ENCODE measurements around the gene TWF1. TPM values are rescaled to one million over a fixed set of nuclear protein-coding genes. Genes with fewer than 3 reads are reported as not detected.

The TWF1 gene
- total and polyA plus RNA-seq, 2 donors (not counting 3 experiments of a cell fraction or from before 2014, with no cell fraction given): 23.8 to 75.5 TPM

DNA sequence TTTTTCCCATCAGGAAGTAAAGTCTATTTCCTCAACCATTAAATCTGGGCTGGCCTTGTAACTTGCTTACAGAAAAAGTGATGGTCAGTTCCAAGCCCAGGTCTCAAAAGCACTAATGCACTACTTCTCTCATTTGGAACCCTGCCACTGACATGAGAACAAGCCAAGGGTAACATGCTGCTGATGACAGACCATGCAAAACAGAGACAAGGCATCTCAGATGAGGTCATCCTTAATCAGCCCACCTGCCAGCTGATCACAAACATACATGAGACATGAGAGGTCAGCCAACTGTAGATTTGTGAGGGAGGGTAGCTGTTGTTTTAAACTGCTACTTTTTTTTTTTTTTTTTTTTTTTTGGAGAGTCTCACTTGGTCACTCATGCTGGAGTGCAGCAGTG is 16.2 kb downstream of the TWF1 start:
- H3K36me3 ChIP-seq (ENCODE audit: control insufficient read depth in 2 of 2, extremely low read depth in 1 of 2, insufficient read depth in 2 of 2, low read length in 2 of 2): peaks cover 2 to 3% of the 10 kb centered on the region in 2 experiments
- intact Hi-C loops (cut with micrococcal nuclease): no loop called here
- no peak overlapping the region for H3K4me3 ChIP-seq (replicated peaks in 1 of 3; ENCODE audit: insufficient read depth in 1 of 3, low read depth in 1 of 3, low read length in 3 of 3)
- H4K20me1 ChIP-seq (replicated peaks; ENCODE audit: control insufficient read depth, extremely low read depth, insufficient read depth, low read length): no peaks in the 10 kb centered on the region
- H3K27ac ChIP-seq (ENCODE audit: insufficient read depth, low read depth, low read length): no peak overlapping the region
- H3K9me1 ChIP-seq (replicated peaks; ENCODE audit: control insufficient read depth, extremely low read depth, insufficient read depth, low read length): no peaks in the 10 kb centered on the region
- POLR2A ChIA-PET: no interaction called here
- dilution Hi-C loops (cut with MboI; ENCODE audit: extremely low pct_ligation_motif_present, low sequenced_read_pairs): no loop called here
- CTCF ChIA-PET: no interaction called here
- H3K4me1 ChIP-seq (ENCODE audit: control insufficient read depth, extremely low read depth, insufficient read depth, low read length): no peaks in the 10 kb centered on the region
- TF ChIP-seq MYC (IDR thresholded peaks at IDR 0.05; ENCODE audit: low read depth, low read length) (no peak), POLR2AphosphoS5 (IDR thresholded peaks at IDR 0.05; ENCODE audit: insufficient read depth, low read depth, low read length) (no peak), GATA2 (IDR thresholded peaks at IDR 0.05; ENCODE audit: insufficient read depth, insufficient read length, low read depth, low read length) (no peak), MAX (IDR thresholded peaks at IDR 0.05; ENCODE audit: insufficient read depth, insufficient read length) (no peak), POLR2A (IDR thresholded peaks at IDR 0.05; ENCODE audit: low read depth, low read length) (no peak), EZH2 (IDR thresholded peaks at IDR 0.05; ENCODE audit: borderline replicate concordance, low read depth, low read length, severe bottlenecking) (no peak), FOS (IDR thresholded peaks at IDR 0.05; ENCODE audit: borderline replicate concordance, insufficient read depth, low read length) (no peak), JUN (IDR thresholded peaks at IDR 0.05; ENCODE audit: borderline replicate concordance, insufficient read depth, insufficient read length, low read depth) (no peak)
- TF ChIP-seq, protein P1, sequence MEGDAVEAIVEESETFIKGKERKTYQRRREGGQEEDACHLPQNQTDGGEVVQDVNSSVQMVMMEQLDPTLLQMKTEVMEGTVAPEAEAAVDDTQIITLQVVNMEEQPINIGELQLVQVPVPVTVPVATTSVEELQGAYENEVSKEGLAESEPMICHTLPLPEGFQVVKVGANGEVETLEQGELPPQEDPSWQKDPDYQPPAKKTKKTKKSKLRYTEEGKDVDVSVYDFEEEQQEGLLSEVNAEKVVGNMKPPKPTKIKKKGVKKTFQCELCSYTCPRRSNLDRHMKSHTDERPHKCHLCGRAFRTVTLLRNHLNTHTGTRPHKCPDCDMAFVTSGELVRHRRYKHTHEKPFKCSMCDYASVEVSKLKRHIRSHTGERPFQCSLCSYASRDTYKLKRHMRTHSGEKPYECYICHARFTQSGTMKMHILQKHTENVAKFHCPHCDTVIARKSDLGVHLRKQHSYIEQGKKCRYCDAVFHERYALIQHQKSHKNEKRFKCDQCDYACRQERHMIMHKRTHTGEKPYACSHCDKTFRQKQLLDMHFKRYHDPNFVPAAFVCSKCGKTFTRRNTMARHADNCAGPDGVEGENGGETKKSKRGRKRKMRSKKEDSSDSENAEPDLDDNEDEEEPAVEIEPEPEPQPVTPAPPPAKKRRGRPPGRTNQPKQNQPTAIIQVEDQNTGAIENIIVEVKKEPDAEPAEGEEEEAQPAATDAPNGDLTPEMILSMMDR (IDR thresholded peaks at IDR 0.05; ENCODE audit: extremely low read depth in 1 of 2, insufficient read depth in 1 of 2, low read depth in 1 of 2, low read length in 2 of 2): no peak
- no TSS peak for BruUV-seq (replicated peaks)
- H3K9ac ChIP-seq (replicated peaks; ENCODE audit: extremely low read depth, insufficient read depth, low read length): no peak overlapping the region
- no peaks in the 10 kb centered on the region for H3K27me3 ChIP-seq (ENCODE audit: control insufficient read depth in 2 of 2, insufficient read depth in 2 of 2, low read length in 2 of 2)
- DNase-seq (ENCODE audit: low read depth, low spot score): peak; percentile 78
- FAIRE-seq: no peak
- H3K79me2 ChIP-seq (ENCODE audit: control insufficient read depth, insufficient read depth, low read length): no peaks in the 10 kb centered on the region
- no peak overlapping the region for H3K4me2 ChIP-seq (ENCODE audit: insufficient read depth, low read length)
- no peaks in the 10 kb centered on the region for H3K9me3 ChIP-seq (replicated peaks; ENCODE audit: control insufficient read depth, insufficient read depth, low read length)
- H2AFZ ChIP-seq (ENCODE audit: low read depth, low read length): no peak overlapping the region

Measured in endothelial cell of umbilical vein (primary cell).